ENCODE measurements around the gene LRCH1. TPM values are rescaled to one million over a fixed set of nuclear protein-coding genes. Genes with fewer than 3 reads are reported as not detected.

Gene LRCH1
- total RNA-seq, 2 experiments from 2014 or later = 17.4 to 18.2 TPM

DNA sequence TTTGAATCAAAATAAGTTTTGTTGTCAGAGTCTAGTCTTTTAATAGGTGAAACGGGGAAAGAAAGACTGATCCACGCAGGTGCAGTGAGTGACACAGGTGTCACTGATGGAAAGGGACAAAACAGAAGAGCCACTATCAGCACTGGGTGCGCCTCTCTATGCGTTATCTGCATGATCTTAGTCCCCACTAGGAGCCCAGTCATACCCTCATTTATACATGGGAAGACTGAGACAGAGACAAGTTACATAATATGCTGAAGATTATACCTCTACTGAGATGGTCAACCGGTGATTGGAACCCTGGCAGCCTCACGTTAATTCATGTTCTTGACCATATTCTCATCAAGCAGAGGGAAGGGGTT is 3.4 kb downstream of the LRCH1 start:
- POLR2A ChIA-PET = no interaction called here
- Mint-ChIP-seq H3K36me3 (ENCODE audit: low read depth) (no peaks in the 10 kb centered on the region), H3K9me3 (no peaks in the 10 kb centered on the region), H3K4me1 (peaks cover 54% of the 10 kb centered on the region), H3K4me3 (no peak overlapping the region), H3K27ac (no peak overlapping the region), H3K27me3 (no peaks in the 10 kb centered on the region)
- no peak for DNase-seq
- CTCF ChIA-PET = interaction anchor here (1.2 to 1.5 kb wide), 2 partner anchors 10 to 13 kb away, joined by 3 to 5 read pairs; no protein-coding TSS in a partner anchor

DNA sequence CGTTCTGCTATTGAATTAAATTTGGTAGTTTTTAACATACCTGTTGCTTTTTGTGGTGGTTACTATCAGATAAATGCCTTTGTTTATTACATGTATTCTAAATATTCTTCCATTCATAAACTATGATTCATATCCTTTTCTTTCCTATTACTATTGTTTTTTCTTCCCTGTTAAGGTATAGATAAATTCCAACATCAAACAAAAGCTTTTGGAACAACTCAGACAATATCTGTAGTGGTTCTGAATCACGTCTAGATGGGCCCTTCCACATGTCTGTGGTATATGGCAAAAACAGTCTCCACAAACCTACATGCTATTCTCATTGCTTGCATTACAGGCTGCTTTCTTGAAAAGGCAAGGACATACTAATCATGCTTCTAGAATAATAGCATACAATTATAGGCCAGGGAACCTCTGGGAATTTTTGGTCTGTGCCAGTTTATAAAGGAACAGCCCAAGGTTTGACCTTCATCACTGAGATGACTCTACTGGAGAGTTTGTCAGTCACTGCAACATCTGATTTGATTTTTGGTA is 6.4 kb downstream of the LRCH1 start:
- POLR2A ChIA-PET = no interaction called here
- Mint-ChIP-seq H3K27me3 (no peaks in the 10 kb centered on the region), H3K27ac (no peak overlapping the region), H3K9me3 (no peaks in the 10 kb centered on the region), H3K36me3 (ENCODE audit: low read depth) (no peaks in the 10 kb centered on the region), H3K4me3 (no peak overlapping the region), H3K4me1 (peaks cover 40% of the 10 kb centered on the region)
- CTCF ChIA-PET = no interaction called here
- no peak for DNase-seq

DNA sequence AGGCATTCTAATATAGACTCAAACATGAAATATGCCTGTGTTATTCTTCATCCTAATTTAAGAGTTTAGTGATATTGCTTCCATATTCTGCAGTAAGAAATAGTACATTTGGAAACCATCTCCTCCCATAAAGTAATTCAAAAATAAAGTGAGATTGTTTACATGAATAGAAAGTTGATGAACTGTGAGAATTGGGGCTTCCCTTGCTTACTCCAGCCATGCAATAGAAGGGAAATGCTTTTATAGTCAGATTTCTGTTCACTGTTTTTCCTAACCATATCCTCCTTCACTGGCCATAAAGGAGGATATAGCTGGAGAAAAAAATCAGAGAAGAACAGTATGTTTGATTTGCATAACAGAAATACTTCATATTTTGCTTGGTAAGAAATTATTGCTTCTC is 7.8 kb downstream of the LRCH1 start:
- CTCF ChIA-PET = interaction anchor here (1.8 kb wide), 1 partner anchor 9 kb away, joined by 5 read pairs; no protein-coding TSS in a partner anchor
- Mint-ChIP-seq H3K27me3 (no peaks in the 10 kb centered on the region), H3K4me3 (no peak overlapping the region), H3K36me3 (ENCODE audit: low read depth) (no peaks in the 10 kb centered on the region), H3K4me1 (peaks cover 32% of the 10 kb centered on the region), H3K27ac (no peak overlapping the region), H3K9me3 (no peaks in the 10 kb centered on the region)
- DNase-seq = no peak
- POLR2A ChIA-PET = no interaction called here

DNA sequence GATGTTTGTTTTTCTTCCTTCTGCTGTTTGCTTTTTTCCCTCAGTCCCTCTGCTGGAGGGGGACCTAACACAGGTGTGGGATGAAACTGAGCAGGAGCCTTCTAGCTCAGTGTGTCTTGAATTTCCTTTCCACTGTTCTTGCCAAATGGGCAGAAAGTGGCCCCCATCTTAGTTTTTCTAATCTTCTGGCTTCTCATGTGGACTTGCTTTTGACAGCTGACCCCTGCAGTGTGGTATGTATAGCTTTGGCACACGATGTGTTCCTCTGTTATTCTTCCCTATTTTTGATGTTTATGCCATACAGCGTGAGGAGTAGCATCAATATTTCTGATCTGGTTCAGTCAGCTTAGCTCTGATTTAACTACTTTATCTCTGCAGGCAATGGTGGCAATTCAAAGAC is 8.3 kb downstream of the LRCH1 start:
- Mint-ChIP-seq H3K27ac (no peak overlapping the region), H3K4me1 (peaks cover 31% of the 10 kb centered on the region), H3K9me3 (no peaks in the 10 kb centered on the region), H3K36me3 (ENCODE audit: low read depth) (no peaks in the 10 kb centered on the region), H3K27me3 (no peaks in the 10 kb centered on the region), H3K4me3 (no peak overlapping the region)
- POLR2A ChIA-PET = no interaction called here
- no peak for DNase-seq
- CTCF ChIA-PET = interaction anchor here (1.8 kb wide), 1 partner anchor 10 kb away, joined by 5 read pairs; no protein-coding TSS in a partner anchor

DNA sequence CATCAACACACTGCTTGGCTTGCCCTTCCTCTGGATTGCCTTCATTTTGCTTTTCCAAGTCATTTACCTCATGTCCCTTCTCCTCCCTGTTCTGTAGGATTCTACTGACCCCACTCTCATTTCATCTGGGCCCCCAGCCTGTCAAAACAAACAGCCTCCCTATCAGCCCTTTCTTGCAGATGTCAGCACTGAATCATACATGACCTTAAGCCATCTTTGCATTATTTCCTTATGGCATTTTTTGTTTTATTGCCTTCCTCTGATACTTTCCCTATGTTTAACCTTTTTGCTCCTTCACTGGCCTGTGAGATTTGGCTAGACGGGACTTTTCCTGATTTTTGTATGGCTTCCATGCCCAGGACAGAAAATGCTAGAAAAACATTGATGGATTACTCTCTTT is 8.7 kb downstream of the LRCH1 start:
- H3K4me1 Mint-ChIP-seq = peaks cover 28% of the 10 kb centered on the region
- no peaks in the 10 kb centered on the region for H3K27me3 Mint-ChIP-seq
- ChIA-PET POLR2A (no interaction called here), CTCF (interaction anchor here (1.8 kb wide), 1 partner anchor 10 kb away, joined by 5 read pairs; no protein-coding TSS in a partner anchor)
- H3K27ac Mint-ChIP-seq = no peak overlapping the region
- H3K36me3 Mint-ChIP-seq (ENCODE audit: low read depth) = no peaks in the 10 kb centered on the region
- DNase-seq = no peak
- H3K9me3 Mint-ChIP-seq = no peaks in the 10 kb centered on the region
- H3K4me3 Mint-ChIP-seq = no peak overlapping the region

DNA sequence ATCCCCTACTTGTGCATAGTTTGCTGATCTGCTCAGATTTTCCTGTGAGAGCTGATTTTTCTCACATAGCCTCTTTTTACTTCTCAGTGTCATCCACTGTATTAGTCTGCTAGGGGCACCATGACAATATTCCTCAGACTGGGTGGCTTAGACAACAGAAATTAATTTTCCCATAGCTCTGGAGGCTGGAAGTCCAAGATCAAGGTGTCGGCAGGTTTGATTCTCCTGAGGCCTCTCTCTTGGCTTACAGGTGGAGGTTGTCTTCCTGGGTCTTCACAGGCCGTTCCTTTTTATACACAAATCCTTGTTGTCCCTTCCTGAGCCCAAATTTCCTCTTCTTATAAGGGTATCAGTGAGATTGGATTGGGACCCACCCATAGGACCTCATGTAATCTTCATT is 9.2 kb downstream of the LRCH1 start:
- Mint-ChIP-seq H3K36me3 (ENCODE audit: low read depth) (no peaks in the 10 kb centered on the region), H3K9me3 (no peaks in the 10 kb centered on the region), H3K27ac (no peak overlapping the region), H3K4me1 (peaks cover 23% of the 10 kb centered on the region), H3K4me3 (no peak overlapping the region), H3K27me3 (no peaks in the 10 kb centered on the region)
- ChIA-PET CTCF (interaction anchor here (0.6 to 1.1 kb wide), 2 partner anchors 20 to 85 kb away, joined by 3 read pairs; no protein-coding TSS in a partner anchor), POLR2A (no interaction called here)
- DNase-seq = no peak

DNA sequence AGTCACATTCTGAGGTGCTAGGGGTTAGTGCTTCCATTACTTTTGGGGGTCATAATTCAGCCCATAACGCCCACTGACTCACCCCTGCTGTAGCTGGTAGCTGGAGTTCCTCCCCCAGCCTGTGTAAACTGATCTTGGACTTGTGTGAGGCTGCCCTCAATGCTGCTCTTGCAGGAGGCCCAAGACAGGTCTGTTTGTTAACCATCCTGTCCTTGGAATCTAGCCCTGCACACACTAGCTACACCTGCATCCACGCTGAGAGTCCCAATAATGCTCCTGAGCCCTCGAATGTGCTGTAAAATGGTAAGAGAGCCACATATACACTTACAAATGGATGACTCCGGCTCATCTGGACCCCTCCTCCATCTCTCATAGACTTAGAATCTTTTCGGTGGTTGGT is 9.6 kb downstream of the LRCH1 start:
- Mint-ChIP-seq H3K27ac (no peak overlapping the region), H3K9me3 (no peaks in the 10 kb centered on the region), H3K4me3 (no peak overlapping the region), H3K36me3 (ENCODE audit: low read depth) (no peaks in the 10 kb centered on the region), H3K27me3 (no peaks in the 10 kb centered on the region), H3K4me1 (peaks cover 23% of the 10 kb centered on the region)
- DNase-seq = no peak
- ChIA-PET POLR2A (no interaction called here), CTCF (interaction anchor here (0.6 to 1.1 kb wide), 2 partner anchors 20 to 84 kb away, joined by 3 read pairs; no protein-coding TSS in a partner anchor)

DNA sequence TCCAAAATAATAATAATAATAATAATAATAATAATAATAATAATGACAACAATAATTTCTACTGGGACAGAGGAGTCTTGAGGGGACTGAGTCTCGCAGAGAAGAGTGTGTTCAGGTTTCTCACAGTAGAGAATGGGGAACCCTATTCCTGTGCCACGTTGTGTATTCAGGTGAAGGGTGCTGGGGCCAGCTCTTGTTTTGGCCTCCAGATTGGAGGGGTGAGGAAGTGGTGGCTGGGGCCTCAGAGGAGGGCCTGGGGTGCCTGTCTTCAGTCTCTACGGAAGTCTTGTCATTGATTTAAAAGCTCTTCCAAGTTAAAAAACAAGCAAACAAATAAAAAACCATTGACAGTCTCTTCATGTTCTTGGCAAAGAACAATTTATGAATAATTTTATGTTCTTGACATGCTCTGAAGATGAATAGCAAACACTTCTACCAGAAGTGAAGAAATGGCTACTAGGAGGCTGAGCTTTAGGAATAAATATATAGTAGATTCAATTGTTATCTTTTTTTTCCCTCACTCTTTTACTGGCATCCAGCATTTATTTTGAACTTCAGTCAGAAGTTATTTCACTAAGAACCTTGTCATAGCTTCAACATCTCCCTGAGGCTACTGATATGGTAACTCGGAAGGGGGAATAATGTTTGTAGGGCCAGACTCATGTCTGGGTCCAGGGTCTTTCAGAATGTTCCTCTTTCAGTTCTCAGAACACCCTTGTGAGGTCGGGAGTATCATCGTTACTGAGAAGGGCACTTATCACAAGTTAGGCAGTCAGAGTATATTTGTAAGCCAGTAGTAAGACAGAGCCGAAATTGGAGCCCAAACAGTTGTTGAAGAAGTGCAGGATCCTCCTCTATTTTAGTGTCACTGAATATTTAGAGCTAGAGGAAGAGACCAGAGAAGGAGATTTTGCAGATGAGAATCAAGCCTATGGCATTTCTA is 13.1 kb downstream of the LRCH1 start:
- Mint-ChIP-seq H3K4me1 (peaks cover 16% of the 10 kb centered on the region), H3K36me3 (ENCODE audit: low read depth) (peaks cover 2% of the 10 kb centered on the region), H3K27ac (no peak overlapping the region), H3K4me3 (no peak overlapping the region), H3K27me3 (no peaks in the 10 kb centered on the region), H3K9me3 (no peaks in the 10 kb centered on the region)
- CTCF ChIA-PET = interaction anchor here (0.6 to 1.2 kb wide), 2 partner anchors 10 to 25 kb away, joined by 3 to 5 read pairs; no protein-coding TSS in a partner anchor
- POLR2A ChIA-PET = no interaction called here
- no peak for DNase-seq

DNA sequence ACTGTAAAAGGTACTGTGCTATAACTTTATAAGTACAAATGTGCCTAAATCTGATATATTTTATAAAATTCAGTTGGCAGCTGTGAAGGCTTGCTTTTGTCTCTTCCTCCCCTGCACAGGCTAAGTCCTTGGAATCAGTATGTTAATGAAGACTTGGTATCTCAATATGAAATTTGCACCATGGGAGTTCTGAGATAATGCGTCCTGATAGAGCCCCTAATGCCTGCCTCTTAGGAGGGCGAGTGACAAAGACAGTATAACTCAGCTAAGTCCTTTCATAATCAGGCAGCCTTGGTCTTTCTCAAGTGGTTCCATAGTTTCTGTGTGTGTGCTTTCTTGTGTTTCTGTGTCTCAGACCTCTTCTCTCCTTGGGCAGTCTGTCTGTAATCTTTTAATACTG is 14.7 kb downstream of the LRCH1 start:
- ChIA-PET CTCF (no interaction called here), POLR2A (no interaction called here)
- no peak for DNase-seq
- Mint-ChIP-seq H3K27me3 (no peaks in the 10 kb centered on the region), H3K9me3 (no peaks in the 10 kb centered on the region), H3K36me3 (ENCODE audit: low read depth) (peaks cover 3% of the 10 kb centered on the region), H3K4me1 (peaks cover 22% of the 10 kb centered on the region), H3K4me3 (no peak overlapping the region), H3K27ac (no peak overlapping the region)

DNA sequence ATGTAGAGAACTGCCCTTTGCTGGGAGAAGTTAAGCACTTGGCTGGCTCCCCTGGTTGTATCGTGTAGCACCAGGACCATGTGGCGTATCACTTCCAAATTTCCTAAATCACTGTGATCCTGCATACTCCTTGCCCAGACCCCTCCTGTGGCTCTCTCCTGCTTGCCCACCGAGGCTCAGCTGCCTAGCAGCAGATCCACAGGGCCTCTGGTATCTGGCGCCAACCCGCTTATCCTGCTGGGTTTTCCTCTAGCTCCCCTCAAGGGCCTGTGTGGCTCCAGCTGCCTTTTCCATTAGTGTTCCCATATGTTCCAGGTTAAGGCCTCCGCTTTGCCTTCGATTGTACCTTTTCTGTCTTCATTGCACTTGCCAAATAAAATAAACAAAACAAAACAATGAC is 16.5 kb downstream of the LRCH1 start:
- Mint-ChIP-seq H3K9me3 (no peaks in the 10 kb centered on the region), H3K27me3 (no peaks in the 10 kb centered on the region), H3K4me1 (peaks cover 27% of the 10 kb centered on the region), H3K36me3 (ENCODE audit: low read depth) (peaks cover 3% of the 10 kb centered on the region), H3K27ac (no peak overlapping the region), H3K4me3 (no peak overlapping the region)
- POLR2A ChIA-PET = interaction anchor here (0.5 kb wide), 1 partner anchor 88 kb away, joined by 3 read pairs; no protein-coding TSS in a partner anchor
- CTCF ChIA-PET = interaction anchor here (1.2 to 2.3 kb wide), 2 partner anchors 14 to 17 kb away, joined by 3 to 5 read pairs; no protein-coding TSS in a partner anchor
- no peak for DNase-seq

DNA sequence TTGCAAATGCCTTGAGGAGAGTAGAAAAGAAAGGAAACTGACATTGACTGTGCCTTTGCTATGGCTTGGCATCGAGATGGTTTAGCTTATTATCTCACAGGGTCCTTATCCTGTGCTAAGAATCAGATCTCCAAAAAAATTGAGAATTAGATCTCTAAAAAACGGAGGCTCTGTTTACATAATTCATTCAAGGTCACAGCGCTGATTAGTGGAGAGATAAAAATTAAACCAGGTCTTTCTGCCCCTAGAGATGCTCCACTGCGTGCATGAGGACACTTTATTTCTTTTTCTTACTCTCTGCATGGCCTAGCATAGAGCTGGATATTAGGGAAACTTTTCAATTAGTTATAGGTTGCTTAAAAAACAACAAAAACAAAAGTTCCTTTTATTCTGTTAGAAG is 17.3 kb downstream of the LRCH1 start:
- H3K4me3 Mint-ChIP-seq = no peak overlapping the region
- peaks cover 3% of the 10 kb centered on the region for H3K36me3 Mint-ChIP-seq (ENCODE audit: low read depth)
- CTCF ChIA-PET = interaction anchor here (2.3 kb wide), 1 partner anchor 16 kb away, joined by 5 read pairs; no protein-coding TSS in a partner anchor
- no peaks in the 10 kb centered on the region for H3K27me3 Mint-ChIP-seq
- H3K9me3 Mint-ChIP-seq = no peaks in the 10 kb centered on the region
- POLR2A ChIA-PET = no interaction called here
- DNase-seq = no peak
- H3K27ac Mint-ChIP-seq = no peak overlapping the region
- peaks cover 29% of the 10 kb centered on the region for H3K4me1 Mint-ChIP-seq

DNA sequence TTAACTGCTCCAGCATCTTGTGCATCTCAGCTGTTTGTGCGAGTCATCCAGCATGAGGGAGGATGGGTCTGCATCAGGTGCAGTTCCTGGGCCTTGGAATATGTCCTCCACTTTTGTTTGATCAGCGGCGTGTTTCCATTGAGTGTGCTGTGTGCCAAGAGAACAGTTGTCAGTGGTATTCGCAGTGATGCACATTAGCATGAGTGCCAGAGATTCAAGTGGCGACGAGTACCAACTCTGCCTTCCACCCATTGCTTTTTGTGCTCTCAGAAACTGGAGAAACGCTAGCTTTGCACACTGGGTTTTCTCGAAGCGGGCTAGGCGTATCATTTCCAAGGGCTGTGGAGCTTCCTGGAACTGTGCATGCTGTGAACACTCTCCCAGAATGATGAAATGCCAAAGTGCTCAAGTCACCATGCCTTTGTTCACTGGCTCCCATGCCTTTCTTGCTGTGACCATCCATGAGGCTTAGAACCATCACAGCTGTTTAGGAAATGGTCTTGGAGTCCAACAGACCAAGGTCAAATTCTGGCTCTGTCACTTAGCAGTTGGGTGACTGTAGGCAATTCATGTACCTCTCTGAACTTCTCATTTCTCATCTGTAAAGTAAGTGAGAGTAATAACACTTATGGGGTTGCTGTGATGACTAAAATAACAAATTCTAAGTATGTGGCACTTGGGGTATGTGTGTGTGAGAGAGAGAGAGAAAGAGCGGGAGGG is 18.4 kb downstream of the LRCH1 start:
- peaks cover 3% of the 10 kb centered on the region for H3K36me3 Mint-ChIP-seq (ENCODE audit: low read depth)
- no peak overlapping the region for H3K27ac Mint-ChIP-seq
- H3K9me3 Mint-ChIP-seq = no peaks in the 10 kb centered on the region
- ChIA-PET CTCF (no interaction called here), POLR2A (no interaction called here)
- H3K4me3 Mint-ChIP-seq = no peak overlapping the region
- no peak for DNase-seq
- H3K27me3 Mint-ChIP-seq = no peaks in the 10 kb centered on the region
- H3K4me1 Mint-ChIP-seq = peaks cover 28% of the 10 kb centered on the region
